HEK293 (cell line): ENCODE results near the gene C17orf67.

Source experiments
- CTCF ChIA-PET: fragments of 350-600 bp; formaldehyde crosslinking; extraction: SDS; loops from one replicate; lab custom pipeline; 2021; ENCODE audit warnings: antibody characterized with exemption; lab: Yijun Ruan, JAX
- POLR2A ChIA-PET: fragments of 300-600 bp; formaldehyde crosslinking; extraction: SDS; loops from one replicate; lab custom pipeline; 2020; ENCODE audit warnings: antibody characterized with exemption, inconsistent platforms; lab: Yijun Ruan, JAX
- H3K27ac ChIP-seq: fragments of 200-500 bp; sonication (Bioruptor generic); 2 replicates; pipeline ENCODE4 v1.5.1; 2014; ENCODE audit warnings: low read depth, low read length, control low read depth, inconsistent platforms; ENCODE audit errors: extremely low read depth
- H3K36me3 ChIP-seq, 2 experiments: fragments of 200-500 bp in 1 of 2; sonication (Bioruptor generic) in 1 of 2; 1 replicate in 1 of 2; 2 replicates in 1 of 2; pipeline ENCODE4 v1.5.1; 2014 to 2017; ENCODE audit warnings: inconsistent platforms in 2 of 2, low read length in 2 of 2; ENCODE audit not compliant: control insufficient read depth in 2 of 2, insufficient read depth in 1 of 2
- H3K4me1 ChIP-seq: fragments of 200-500 bp; sonication (Bioruptor generic); 2 replicates; pipeline ENCODE4 v1.5.1; 2014; ENCODE audit warnings: mild to moderate bottlenecking, low read length, inconsistent platforms; ENCODE audit not compliant: control insufficient read depth, insufficient read depth
- H3K4me3 ChIP-seq: 2 replicates; pipeline ENCODE4 v1.5.1; 2011; ENCODE audit warnings: low read depth, mild to moderate bottlenecking, control low read depth, low read length, moderate library complexity
- H3K9me3 ChIP-seq: fragments of 200-500 bp; sonication (Bioruptor generic); 2 replicates; pipeline ENCODE4 v1.5.1; 2014; ENCODE audit warnings: low read depth, low read length, inconsistent platforms; ENCODE audit not compliant: control insufficient read depth, insufficient read depth
- FEZF1 ChIP-seq: fragments of 450-650 bp; formaldehyde crosslinking; IDR thresholded peaks from 2 replicates; pipeline ENCODE4 v1.5.1; 2016; ENCODE audit warnings: missing biosample characterization, missing genetic modification characterization
- GLI4 ChIP-seq: fragments of 450-650 bp; formaldehyde crosslinking; IDR thresholded peaks from 2 replicates; pipeline ENCODE4 v1.5.1; 2016; ENCODE audit warnings: missing biosample characterization, missing genetic modification characterization
- GLIS1 ChIP-seq: fragments of 450-650 bp; formaldehyde crosslinking; IDR thresholded peaks from 2 replicates; pipeline ENCODE4 v1.5.1; 2016; ENCODE audit warnings: missing biosample characterization, missing genetic modification characterization
- PRDM1 ChIP-seq: fragments of 450-650 bp; formaldehyde crosslinking; IDR thresholded peaks from 2 replicates; pipeline ENCODE4; 2016; ENCODE audit warnings: missing biosample characterization, missing genetic modification characterization
- PRDM2 ChIP-seq: fragments of 450-650 bp; formaldehyde crosslinking; IDR thresholded peaks from 2 replicates; pipeline ENCODE4 v1.5.1; 2016; ENCODE audit warnings: missing biosample characterization, missing genetic modification characterization, borderline replicate concordance
- SCRT1 ChIP-seq: fragments of 450-650 bp; formaldehyde crosslinking; IDR thresholded peaks from 2 replicates; pipeline ENCODE4 v1.5.1; 2016; ENCODE audit warnings: missing biosample characterization, missing genetic modification characterization, borderline replicate concordance
- ZBTB6 ChIP-seq: fragments of 450-650 bp; formaldehyde crosslinking; IDR thresholded peaks from 2 replicates; pipeline ENCODE4 v1.5.1; 2017; ENCODE audit warnings: missing biosample characterization, missing genetic modification characterization
- ZFHX2 ChIP-seq: fragments of 450-650 bp; formaldehyde crosslinking; conservative IDR thresholded peaks from 2 replicates; pipeline ENCODE4 v1.5.1; 2016; ENCODE audit warnings: missing biosample characterization, missing genetic modification characterization
- ZNF175 ChIP-seq: fragments of 450-650 bp; formaldehyde crosslinking; IDR thresholded peaks from 2 replicates; pipeline ENCODE4 v1.5.1; 2016; ENCODE audit warnings: missing biosample characterization, missing genetic modification characterization
- ZNF184 ChIP-seq: fragments of 450-650 bp; IDR thresholded peaks from 2 replicates; pipeline ENCODE4 v1.5.1; 2018; ENCODE audit warnings: missing biosample characterization, mild to moderate bottlenecking, missing genetic modification characterization
- ZNF2 ChIP-seq: fragments of 450-650 bp; formaldehyde crosslinking; IDR thresholded peaks from 2 replicates; pipeline ENCODE4 v1.5.1; 2016; ENCODE audit warnings: missing biosample characterization, missing genetic modification characterization
- ZNF23 ChIP-seq: fragments of 450-650 bp; formaldehyde crosslinking; IDR thresholded peaks from 2 replicates; pipeline ENCODE4 v1.5.1; 2016; ENCODE audit warnings: missing biosample characterization, missing genetic modification characterization, borderline replicate concordance
- ZNF335 ChIP-seq: fragments of 450-650 bp; formaldehyde crosslinking; conservative IDR thresholded peaks from 2 replicates; pipeline ENCODE4 v1.5.1; 2016; ENCODE audit warnings: missing biosample characterization, missing genetic modification characterization
- ZNF510 ChIP-seq: fragments of 450-650 bp; formaldehyde crosslinking; IDR thresholded peaks from 2 replicates; pipeline ENCODE4 v1.5.1; 2018; ENCODE audit warnings: mild to moderate bottlenecking, missing genetic modification characterization, missing biosample characterization; ENCODE audit not compliant: insufficient replicate concordance
- ZNF544 ChIP-seq: fragments of 450-650 bp; formaldehyde crosslinking; IDR thresholded peaks from 2 replicates; pipeline ENCODE4 v1.5.0; 2017; ENCODE audit warnings: missing biosample characterization, missing genetic modification characterization
- ZNF558 ChIP-seq: fragments of 450-650 bp; formaldehyde crosslinking; IDR thresholded peaks from 2 replicates; pipeline ENCODE4 v1.5.1; 2016; ENCODE audit warnings: missing biosample characterization, missing genetic modification characterization
- ZNF623 ChIP-seq: fragments of 450-650 bp; formaldehyde crosslinking; IDR thresholded peaks from 2 replicates; pipeline ENCODE4 v1.5.1; 2016; ENCODE audit warnings: missing biosample characterization, missing genetic modification characterization
- ZNF660 ChIP-seq: fragments of 450-650 bp; IDR thresholded peaks from 2 replicates; pipeline ENCODE4 v1.5.1; 2018; ENCODE audit warnings: missing biosample characterization, mild to moderate bottlenecking, missing genetic modification characterization
- ZNF791 ChIP-seq: fragments of 450-650 bp; formaldehyde crosslinking; IDR thresholded peaks from 2 replicates; pipeline ENCODE4 v1.5.1; 2016; ENCODE audit warnings: missing biosample characterization, missing genetic modification characterization
- ZNF843 ChIP-seq: fragments of 450-650 bp; formaldehyde crosslinking; IDR thresholded peaks from 2 replicates; pipeline ENCODE4 v1.5.1; 2016; ENCODE audit warnings: missing biosample characterization, missing genetic modification characterization
- ZSCAN16 ChIP-seq: fragments of 450-650 bp; formaldehyde crosslinking; IDR thresholded peaks from 2 replicates; pipeline ENCODE4 v1.5.1; 2016; ENCODE audit warnings: missing biosample characterization, missing genetic modification characterization

The C17orf67 gene

DNA sequence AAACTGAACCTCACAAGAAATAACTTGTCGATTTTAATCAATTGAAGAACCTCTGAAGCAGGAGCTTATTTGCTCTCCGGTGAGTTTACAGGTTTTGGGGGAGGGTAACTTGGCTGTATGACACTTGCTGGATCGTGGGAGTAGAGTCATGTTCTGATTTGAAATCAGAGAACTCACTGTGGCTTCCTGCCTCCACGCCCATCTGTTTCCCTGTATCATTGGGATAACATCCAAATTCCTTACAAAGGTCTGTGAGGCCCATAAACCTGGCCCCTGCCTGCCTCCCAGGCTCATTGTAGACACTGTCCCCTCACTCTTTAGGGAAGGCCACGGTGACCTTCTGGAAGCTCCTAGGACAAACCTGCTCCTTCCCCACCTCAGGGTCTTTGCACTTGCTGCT is 48.3 kb downstream of the C17orf67 start:
- Histone ChIP-seq H3K36me3 (no peaks in the 10 kb centered on the region), H3K9me3 (no peaks in the 10 kb centered on the region), H3K4me3 (no peak overlapping the region), H3K4me1 (peaks cover 3% of the 10 kb centered on the region; the same call in 1 of the 2 replicates), H3K27ac (no peak overlapping the region)
- no peak for TF ChIP-seq ZSCAN16
- no peak for TF ChIP-seq ZNF510
- no peak for TF ChIP-seq PRDM1
- TF ChIP-seq ZNF335 (tag by site-specific recombination) = no peak
- no peak for TF ChIP-seq ZNF660 (tag by site-specific recombination)
- no peak for TF ChIP-seq SCRT1 (tag by site-specific recombination)
- TF ChIP-seq GLIS1 = no peak
- TF ChIP-seq ZNF623 = peak; percentile 84
- no peak for TF ChIP-seq PRDM2 (tag by site-specific recombination)
- TF ChIP-seq ZNF2 = no peak
- no peak for TF ChIP-seq ZNF843 (tag by site-specific recombination)
- TF ChIP-seq ZNF175 (tag by site-specific recombination) = no peak
- peak; percentile 30; the same call in 1 of the 2 replicates for TF ChIP-seq ZFHX2
- TF ChIP-seq GLI4 (tag by site-specific recombination) = no peak
- TF ChIP-seq ZBTB6 (tag by site-specific recombination) = no peak
- no peak for TF ChIP-seq FEZF1 (tag by site-specific recombination)
- TF ChIP-seq ZNF544 (tag by site-specific recombination) = no peak
- ChIA-PET POLR2A (interaction anchor here (0.8 kb wide), 1 partner anchor 189 kb away, joined by 3 read pairs; no protein-coding TSS in a partner anchor), CTCF (interaction anchor here (0.6 to 1.4 kb wide), 5 partner anchors 25 to 286 kb away, joined by 3 to 6 read pairs (median 5); no protein-coding TSS in a partner anchor)

DNA sequence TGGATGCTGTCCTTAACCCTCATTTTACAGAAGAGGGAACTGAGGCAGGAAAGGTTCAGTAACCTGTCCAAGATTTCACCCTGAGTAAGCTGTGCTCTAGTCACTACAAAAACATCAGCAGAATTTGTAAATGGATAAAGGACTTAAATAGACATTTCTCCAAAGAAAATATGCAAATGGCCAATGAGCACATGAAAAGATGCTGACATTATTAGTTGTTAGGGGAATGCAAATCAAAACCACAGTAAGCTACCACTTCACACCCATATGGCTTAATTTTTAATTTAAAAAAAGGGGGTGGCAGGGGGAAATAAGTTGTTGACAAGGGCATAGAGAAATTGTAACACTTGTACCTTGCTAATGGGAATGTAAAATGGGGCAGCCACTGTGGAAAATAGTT is 51.4 kb downstream of the C17orf67 start:
- H3K36me3 ChIP-seq = no peaks in the 10 kb centered on the region
- peaks cover 3% of the 10 kb centered on the region; the same call in 1 of the 2 replicates for H3K4me1 ChIP-seq
- no peak for TF ChIP-seq ZNF791 (tag by site-specific recombination)
- TF ChIP-seq ZNF184 (tag by site-specific recombination) = no peak
- no peak for TF ChIP-seq ZNF23
- TF ChIP-seq ZNF558 (tag by site-specific recombination) = no peak
- ChIA-PET CTCF (interaction anchor here (0.8 to 4.9 kb wide), 8 partner anchors 11 to 302 kb away, joined by 3 to 65 read pairs (median 4); no protein-coding TSS in a partner anchor), POLR2A (no interaction called here)
- no peak overlapping the region for H3K4me3 ChIP-seq
- H3K9me3 ChIP-seq = no peaks in the 10 kb centered on the region
- no peak overlapping the region for H3K27ac ChIP-seq
